Neutrophil (primary cell): ENCODE results near the gene PPP1R37.

Experiments used
- H3K27ac ChIP-seq: fragments of 200-600 bp; sonication (generic); 2 replicates; pipeline ENCODE4 v1.5.1; 2016; ENCODE audit warnings: mild to moderate bottlenecking, moderate library complexity
- H3K27me3 ChIP-seq: fragments of 200-600 bp; sonication (generic); 2 replicates; pipeline ENCODE4 v1.6.0; 2016; ENCODE audit warnings: mild to moderate bottlenecking
- H3K36me3 ChIP-seq: fragments of 200-600 bp; sonication (generic); 2 replicates; pipeline ENCODE4 v1.5.1; 2017
- H3K4me1 ChIP-seq, 2 experiments: fragments of 200-600 bp in 1 of 2; sonication (generic) in 1 of 2; 1 replicate in 1 of 2; 2 replicates in 1 of 2; pipeline versions ENCODE4 v1.5.1 to v1.6.1; 2013 to 2016; ENCODE audit warnings: low read depth in 1 of 2, low read length in 1 of 2, mild to moderate bottlenecking in 1 of 2, moderate library complexity in 1 of 2; ENCODE audit not compliant: control insufficient read depth in 1 of 2, insufficient read depth in 1 of 2
- H3K4me3 ChIP-seq, 2 experiments: fragments of 200-600 bp in 1 of 2; sonication (generic) in 1 of 2; 1 replicate in 1 of 2; 2 replicates in 1 of 2; pipeline ENCODE4 v1.5.1; 2013 to 2016; ENCODE audit warnings: low read depth in 1 of 2, low read length in 1 of 2, mild to moderate bottlenecking in 1 of 2, moderate library complexity in 1 of 2
- H3K9me3 ChIP-seq: fragments of 200-600 bp; sonication (generic); 2 replicates; pipeline ENCODE4 v1.5.1; 2016
- TF ChIP-seq, protein P1 (sequence below): fragments of 200-600 bp; sonication (generic); IDR thresholded peaks from 2 replicates; pipeline ENCODE4 v1.5.1; 2016; ENCODE audit warnings: antibody characterized with exemption

The PPP1R37 gene

DNA sequence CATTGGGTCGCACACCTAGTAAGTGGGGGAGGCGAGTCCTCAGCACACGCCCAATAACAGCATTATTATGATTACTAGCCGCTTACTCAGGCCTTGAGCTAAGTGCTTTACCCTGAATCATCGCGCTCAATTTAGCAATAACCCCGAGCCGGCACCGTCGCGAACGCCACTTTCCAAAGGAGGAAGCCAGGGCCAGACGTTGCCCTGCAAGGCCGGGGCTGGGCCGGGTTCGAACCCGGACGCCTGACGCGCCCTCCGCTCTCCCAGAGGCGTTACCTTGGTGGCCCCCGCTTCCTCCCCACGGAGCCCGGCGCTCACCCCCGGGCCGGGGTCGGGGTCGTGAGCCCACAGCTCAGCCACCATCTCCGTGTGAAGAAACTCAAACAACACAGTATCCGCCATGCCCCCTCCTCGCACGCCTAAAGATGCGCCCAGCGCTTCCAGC lies 84.9 kb downstream of the PPP1R37 start, which contains the start of gene TRAPPC6A:
Gene TRAPPC6A, minus strand, starts transcription at position 421 of the 445 bp plus-strand sequence. Its CDS starts 19 bp downstream, at position 402.
- no peaks in the 10 kb centered on the region for H3K9me3 ChIP-seq
- TF ChIP-seq, protein P1, sequence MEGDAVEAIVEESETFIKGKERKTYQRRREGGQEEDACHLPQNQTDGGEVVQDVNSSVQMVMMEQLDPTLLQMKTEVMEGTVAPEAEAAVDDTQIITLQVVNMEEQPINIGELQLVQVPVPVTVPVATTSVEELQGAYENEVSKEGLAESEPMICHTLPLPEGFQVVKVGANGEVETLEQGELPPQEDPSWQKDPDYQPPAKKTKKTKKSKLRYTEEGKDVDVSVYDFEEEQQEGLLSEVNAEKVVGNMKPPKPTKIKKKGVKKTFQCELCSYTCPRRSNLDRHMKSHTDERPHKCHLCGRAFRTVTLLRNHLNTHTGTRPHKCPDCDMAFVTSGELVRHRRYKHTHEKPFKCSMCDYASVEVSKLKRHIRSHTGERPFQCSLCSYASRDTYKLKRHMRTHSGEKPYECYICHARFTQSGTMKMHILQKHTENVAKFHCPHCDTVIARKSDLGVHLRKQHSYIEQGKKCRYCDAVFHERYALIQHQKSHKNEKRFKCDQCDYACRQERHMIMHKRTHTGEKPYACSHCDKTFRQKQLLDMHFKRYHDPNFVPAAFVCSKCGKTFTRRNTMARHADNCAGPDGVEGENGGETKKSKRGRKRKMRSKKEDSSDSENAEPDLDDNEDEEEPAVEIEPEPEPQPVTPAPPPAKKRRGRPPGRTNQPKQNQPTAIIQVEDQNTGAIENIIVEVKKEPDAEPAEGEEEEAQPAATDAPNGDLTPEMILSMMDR: no peak
- H3K36me3 ChIP-seq: no peaks in the 10 kb centered on the region
- no peaks in the 10 kb centered on the region for H3K27me3 ChIP-seq
- H3K27ac ChIP-seq: peak within 1 kb of the TSS; percentile 96
- H3K4me1 ChIP-seq: peaks cover 70 to 71% of the 10 kb centered on the region in 2 experiments
- H3K4me3 ChIP-seq: peak within 1 kb of the TSS; percentile 80 to 87

DNA sequence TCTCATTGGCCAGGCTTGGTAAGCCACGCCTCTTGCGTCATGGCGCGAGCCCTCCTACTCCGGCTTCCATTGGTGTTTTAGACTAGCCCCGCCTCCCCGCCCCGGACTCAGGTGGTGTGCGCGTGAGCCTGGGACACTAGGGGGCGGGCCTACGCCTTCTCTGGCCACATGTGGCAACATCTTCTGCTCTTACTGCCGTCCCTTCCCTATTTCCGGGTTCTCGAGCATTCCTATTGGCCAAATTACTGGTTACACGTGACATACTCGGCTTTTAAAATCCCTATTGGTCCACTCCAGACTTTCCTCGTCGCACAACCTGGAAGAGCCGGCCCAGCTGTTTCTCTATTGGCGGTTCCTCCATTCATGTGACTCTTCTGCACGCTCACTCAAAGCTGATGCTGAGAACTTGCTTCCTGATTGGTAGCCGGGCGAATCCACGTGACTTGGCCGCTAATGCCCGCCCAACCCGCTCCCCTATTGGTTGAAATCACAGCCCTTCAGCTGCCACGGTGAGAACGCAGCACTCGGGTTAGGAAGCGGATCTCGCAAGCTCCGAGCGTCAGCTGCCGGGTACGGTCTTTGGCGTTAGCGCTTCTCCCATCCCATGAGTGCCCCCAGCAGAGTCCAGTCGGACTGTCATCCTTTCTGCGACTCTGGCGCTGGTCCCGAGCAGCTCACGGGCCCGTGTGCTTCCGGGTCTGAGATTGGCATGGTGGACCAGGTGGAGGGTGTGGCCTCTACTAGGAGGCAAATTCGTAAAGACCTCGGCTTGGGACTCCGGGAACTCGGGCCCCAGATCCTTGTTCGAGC lies 85.5 kb downstream of the PPP1R37 start, which contains the start of gene BLOC1S3:
Gene BLOC1S3, plus strand, starts transcription at position 523 of the 810 bp plus-strand sequence. CDS start 513 bp downstream, outside the sequence.
- peaks cover 74 to 76% of the 10 kb centered on the region in 2 experiments for H3K4me1 ChIP-seq
- no peaks in the 10 kb centered on the region for H3K9me3 ChIP-seq
- TF ChIP-seq, protein P1: peak; percentile 12
- H3K27me3 ChIP-seq: no peaks in the 10 kb centered on the region
- H3K4me3 ChIP-seq: peak within 1 kb of the TSS; percentile 80 to 87
- H3K27ac ChIP-seq: peak within 1 kb of the TSS; percentile 96
- H3K36me3 ChIP-seq: no peaks in the 10 kb centered on the region

DNA sequence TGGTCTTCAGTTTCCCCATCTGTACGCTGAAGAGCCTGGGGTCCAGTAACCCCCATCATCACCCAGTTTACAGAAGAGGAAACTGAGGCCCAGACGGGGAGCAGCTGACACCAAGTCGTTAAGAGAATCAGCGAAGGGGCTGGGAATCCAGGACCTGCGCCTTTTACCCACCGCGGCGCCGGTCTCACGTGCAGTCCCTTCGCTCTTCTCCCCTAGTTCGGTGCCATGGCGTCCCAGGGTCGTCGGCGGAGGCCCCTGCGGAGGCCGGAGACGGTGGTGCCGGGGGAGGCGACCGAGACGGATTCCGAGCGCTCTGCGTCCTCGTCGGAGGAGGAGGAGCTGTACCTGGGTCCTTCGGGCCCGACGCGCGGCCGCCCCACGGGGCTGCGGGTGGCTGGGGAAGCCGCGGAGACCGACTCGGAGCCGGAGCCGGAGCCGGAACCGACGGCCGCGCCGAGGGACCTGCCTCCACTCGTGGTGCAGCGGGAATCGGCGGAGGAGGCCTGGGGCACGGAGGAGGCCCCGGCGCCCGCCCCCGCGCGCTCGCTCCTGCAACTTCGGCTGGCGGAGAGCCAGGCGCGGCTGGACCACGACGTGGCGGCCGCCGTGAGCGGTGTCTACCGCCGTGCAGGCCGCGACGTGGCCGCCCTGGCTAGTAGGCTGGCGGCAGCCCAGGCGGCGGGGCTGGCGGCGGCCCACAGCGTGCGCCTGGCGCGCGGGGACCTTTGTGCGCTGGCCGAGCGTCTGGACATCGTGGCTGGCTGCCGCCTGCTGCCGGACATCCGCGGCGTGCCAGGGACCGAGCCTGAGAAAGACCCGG lies 86.3 kb downstream of the PPP1R37 start:
- Histone ChIP-seq H3K36me3 (no peaks in the 10 kb centered on the region), H3K4me1 (peaks cover 74 to 75% of the 10 kb centered on the region in 2 experiments), H3K27ac (peak overlapping the region; percentile 96), H3K27me3 (no peaks in the 10 kb centered on the region), H3K9me3 (no peaks in the 10 kb centered on the region), H3K4me3 (peak overlapping the region; percentile 80 to 87)
- TF ChIP-seq, protein P1: no peak

DNA sequence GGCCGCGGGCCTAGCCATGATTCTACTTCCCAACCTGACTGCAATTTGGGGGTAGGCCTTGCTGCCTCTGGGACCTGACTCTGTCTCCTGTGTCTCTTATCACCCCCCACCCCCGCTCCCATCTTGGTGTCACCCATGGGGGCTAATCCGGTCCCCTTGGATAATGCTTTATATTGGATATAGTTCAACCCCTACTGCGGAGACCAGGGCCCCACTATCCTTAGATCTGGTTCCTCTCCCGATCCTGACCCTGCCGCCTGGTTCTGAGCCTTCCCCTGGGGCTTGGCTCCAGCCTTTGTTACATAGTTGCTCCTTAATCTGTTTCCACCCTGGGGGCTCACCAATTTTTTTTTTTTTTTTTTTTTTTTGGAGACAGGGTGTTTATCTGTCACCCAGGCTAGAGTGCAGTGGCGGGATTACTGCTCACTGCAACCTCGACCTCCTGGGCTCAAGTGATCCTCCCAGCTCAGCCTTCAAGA lies 87.0 kb downstream of the PPP1R37 start:
- H3K9me3 ChIP-seq: no peaks in the 10 kb centered on the region
- H3K27ac ChIP-seq: peak overlapping the region; percentile 96
- TF ChIP-seq, protein P1: no peak
- H3K27me3 ChIP-seq: no peaks in the 10 kb centered on the region
- no peaks in the 10 kb centered on the region for H3K36me3 ChIP-seq
- H3K4me1 ChIP-seq: peaks cover 78 to 79% of the 10 kb centered on the region in 2 experiments
- peak overlapping the region; percentile 80 to 87 for H3K4me3 ChIP-seq

DNA sequence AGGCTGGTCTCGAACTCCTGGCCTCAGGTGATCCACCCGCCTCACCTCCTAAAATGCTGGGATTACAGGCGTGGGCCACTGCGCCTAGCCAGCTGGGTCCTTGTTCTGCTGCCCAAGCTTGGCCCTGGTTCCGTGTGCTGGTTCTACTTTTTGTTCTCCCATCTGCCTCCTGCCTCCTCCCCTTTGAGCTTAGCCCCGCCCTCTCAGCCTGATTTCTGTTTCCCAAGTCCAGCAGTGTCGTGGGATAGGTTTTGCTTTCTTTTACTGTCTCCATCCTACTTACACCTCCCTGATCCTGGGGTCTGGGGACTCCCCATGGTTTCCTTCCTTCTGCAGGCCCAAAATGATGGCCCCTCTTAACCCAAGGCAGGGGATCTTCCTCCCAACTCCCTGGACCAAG lies 88.0 kb downstream of the PPP1R37 start:
- no peaks in the 10 kb centered on the region for H3K36me3 ChIP-seq
- no peaks in the 10 kb centered on the region for H3K9me3 ChIP-seq
- H3K27me3 ChIP-seq: no peaks in the 10 kb centered on the region
- peaks cover 77 to 78% of the 10 kb centered on the region in 2 experiments for H3K4me1 ChIP-seq
- peak overlapping the region in 1 of 2 experiments; percentile 87 for H3K4me3 ChIP-seq
- peak overlapping the region; percentile 96 for H3K27ac ChIP-seq
- TF ChIP-seq, protein P1: no peak
